ENCODE data around the gene SDS. TPM values are rescaled to one million over a fixed set of nuclear protein-coding genes. Genes with fewer than 3 reads are reported as not detected.
"Not testable (repeated sequence)": the region's sequence is repeated elsewhere in the genome, so short reads cannot be mapped to it uniquely, and the experiment has no call there.

SDS gene
- total RNA-seq, 8 experiments from 2014 or later: 0.14 to 3.0 (median 0.47) TPM

DNA sequence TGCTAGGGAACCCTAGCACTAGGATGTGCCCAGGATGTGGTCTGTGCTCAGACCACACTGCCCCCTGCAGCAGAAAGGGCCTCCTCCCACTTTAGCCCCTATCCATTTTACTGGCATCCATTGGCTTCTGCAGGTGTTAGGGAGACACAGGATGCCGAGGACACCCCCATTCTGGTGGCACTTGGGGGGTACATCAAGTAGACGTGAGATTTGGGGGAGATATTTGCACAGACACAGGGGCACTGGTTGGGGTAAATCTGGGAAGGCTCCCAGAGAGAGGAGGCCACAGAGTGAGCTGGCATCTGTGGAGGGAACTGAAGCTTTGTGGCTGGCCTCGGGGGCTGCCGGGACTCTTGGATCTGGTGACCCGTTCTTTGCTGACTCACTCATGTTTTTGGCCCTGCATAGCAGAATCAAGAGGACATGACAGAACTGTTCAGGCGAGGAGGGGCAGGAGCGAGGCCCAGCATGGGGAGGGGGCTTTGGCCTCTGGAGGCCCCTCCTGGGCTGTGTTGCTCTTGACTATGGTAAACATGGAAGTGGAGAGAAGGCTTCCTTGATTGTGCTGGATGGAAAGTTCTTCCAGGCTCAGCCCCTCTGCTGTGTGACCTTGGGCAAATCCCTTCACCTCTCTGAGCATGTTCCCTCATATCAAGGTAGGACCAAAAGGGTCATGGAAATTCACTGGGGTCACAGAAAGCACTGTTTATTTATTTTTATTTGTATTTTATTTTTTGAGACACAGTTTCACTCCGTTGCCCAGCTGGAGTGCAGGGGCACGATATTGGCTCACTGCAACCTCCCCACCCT, 43.5 kb downstream of the SDS start:
- peaks cover 5 to 9% of the 10 kb centered on the region in 2 donors for H3K4me1 ChIP-seq (replicated peaks in 1 of 2)
- H3K4me3 ChIP-seq: peak overlapping the region in 4 of 5 donors; percentile 84 to 97 (median 89)
- in situ Hi-C loops (cut with MboI; ENCODE audit: low pct_unique_long_range_greater_than_20kb in 2 of 9, low sequenced_read_pairs in 9 of 9, unreplicated experiment in 9 of 9): no loop called here
- ATAC-seq (replicated peaks in 6 of 8): peak in 3 of 8 experiments; percentile 2 to 3 (median 3)
- WGBS, 10 experiments: 63 to 100% (median 98%) methylated on average over 1 to 4 of the region's 9 CpGs; no CpG with 5 or more reads in 6 of the 10 experiments
- no peak overlapping the region for H3K27ac ChIP-seq

DNA sequence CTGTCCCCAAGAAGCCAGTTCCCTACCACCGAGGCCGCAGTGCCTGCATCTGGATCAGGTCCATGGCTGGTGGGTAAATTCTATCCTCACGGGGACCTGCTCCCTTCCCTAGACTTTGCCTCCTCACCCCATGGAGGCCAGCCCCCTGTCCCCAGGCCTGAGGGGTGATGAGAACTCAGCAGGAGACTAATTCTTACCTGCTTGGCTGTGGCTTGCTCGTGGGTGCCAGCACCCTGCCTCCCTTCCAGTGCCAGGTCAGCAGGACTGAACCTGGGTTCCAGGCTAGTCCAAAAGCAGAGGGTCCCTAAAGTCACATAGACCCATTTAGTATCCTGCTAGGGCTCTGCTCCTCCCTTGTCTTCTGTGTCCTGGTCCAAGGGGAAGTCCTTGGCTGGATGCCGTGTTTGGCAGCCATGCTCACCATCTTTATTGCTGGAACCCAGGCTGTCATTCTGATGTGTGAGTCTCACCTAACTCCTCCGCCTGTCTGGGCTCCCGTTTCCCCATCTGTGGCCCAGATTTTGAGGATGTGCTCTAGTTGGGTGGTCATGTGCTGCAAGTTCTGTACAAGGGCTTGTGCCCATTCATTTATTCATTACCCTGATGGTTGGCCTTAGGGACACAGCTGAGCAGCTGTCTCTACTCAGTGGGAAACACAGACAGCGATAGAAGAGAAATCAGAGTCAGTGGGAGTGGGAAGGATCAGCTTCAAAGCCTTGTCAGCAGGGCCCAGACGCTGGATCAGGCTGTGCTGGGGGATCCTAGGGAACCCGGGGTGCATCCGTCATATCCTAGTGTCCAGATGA, 44.4 kb downstream of the SDS start:
- WGBS, 10 experiments: 0 to 50% (median 44%) methylated on average over 2 to 7 of the region's 11 CpGs; no CpG with 5 or more reads in 5 of the 10 experiments
- peak overlapping the region in 1 of 2 donors; percentile 46 for H3K27ac ChIP-seq
- ATAC-seq (replicated peaks in 6 of 8): peak in 3 of 8 experiments; percentile 1 to 16 (median 15)

DNA sequence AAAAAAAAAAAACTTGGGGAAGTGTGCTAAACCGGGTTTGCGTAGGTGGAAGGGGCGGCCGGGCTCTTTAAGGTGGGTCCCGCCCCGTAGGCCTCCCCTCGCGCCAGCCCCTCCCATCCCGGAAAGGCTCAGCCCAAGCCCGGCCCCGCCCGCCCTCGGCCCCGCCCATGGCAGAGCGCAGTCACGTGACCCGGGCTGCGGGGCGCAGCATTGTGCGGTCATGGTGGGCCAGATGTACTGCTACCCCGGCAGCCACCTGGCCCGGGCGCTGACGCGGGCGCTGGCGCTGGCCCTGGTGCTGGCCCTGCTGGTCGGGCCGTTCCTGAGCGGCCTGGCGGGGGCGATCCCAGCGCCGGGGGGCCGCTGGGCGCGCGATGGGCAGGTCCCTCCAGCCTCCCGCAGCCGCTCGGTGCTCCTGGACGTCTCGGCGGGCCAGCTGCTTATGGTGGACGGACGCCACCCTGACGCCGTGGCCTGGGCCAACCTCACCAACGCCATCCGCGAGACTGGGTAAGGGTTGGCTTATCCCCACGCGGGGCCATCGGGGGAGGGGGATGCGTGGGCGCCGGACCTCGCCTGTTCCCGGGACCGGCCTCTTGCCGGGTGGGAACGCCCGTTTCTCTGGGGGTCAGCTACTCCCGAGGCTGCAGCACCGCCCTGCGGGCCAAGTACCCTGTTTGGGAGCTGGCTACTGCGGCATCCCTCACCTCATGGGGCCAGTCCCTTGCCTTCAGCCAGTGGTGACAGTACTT, 45.1 kb downstream of the SDS start, which contains the start of gene PLBD2:
TSS of gene PLBD2 (plus strand) at position 207 of the 752 bp plus-strand sequence. CDS start at position 221, 14 bp downstream.
- H3K27ac ChIP-seq: peak within 1 kb of the TSS; percentile 46 to 66
- 0 to 6% (median 0%) methylated on average over 1 to 12 of the region's 67 CpGs; no CpG with 5 or more reads in 7 of the 10 experiments for WGBS, 10 experiments
- H3K4me3 ChIP-seq: peak within 1 kb of the TSS; percentile 77 to 97 (median 87)
- in situ Hi-C loops (cut with MboI; ENCODE audit: low pct_unique_long_range_greater_than_20kb in 2 of 9, low sequenced_read_pairs in 9 of 9, unreplicated experiment in 9 of 9): no loop called here
- H3K4me1 ChIP-seq (replicated peaks in 1 of 2): peaks cover 5 to 9% of the 10 kb centered on the region in 2 donors
- peak; percentile 79 to 96 (median 96) for ATAC-seq (replicated peaks in 6 of 8)

More for the DNA sequence above, 44.4 kb downstream of the SDS start:
- Histone ChIP-seq H3K4me3 (peak overlapping the region; percentile 77 to 97 (median 87)), H3K4me1 (replicated peaks in 1 of 2) (peaks cover 5 to 9% of the 10 kb centered on the region in 2 donors)
- in situ Hi-C loops (cut with MboI; ENCODE audit: low pct_unique_long_range_greater_than_20kb in 2 of 9, low sequenced_read_pairs in 9 of 9, unreplicated experiment in 9 of 9): no loop called here

DNA sequence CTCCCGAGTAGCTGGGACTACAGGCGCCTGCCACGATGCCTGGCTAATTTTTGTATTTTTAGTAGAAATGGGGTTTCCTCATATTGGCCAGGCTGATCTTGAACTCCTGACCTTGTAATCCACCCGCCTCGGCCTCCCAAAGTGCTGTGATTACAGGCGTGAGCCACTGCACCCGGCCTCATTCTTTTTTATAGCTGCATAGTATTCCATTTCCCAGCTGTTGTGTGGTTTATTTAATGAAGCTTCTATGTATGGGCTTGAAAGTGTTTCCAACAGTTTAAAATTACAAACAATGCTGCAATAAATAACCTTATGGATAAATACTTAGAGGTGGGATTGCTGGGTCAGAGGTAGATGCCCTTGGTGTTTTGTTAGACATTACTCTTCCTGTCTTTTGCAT, 49.5 kb downstream of the SDS start:
- H3K4me1 ChIP-seq (replicated peaks in 1 of 2); H3K27ac ChIP-seq; ATAC-seq (replicated peaks in 6 of 8); in situ Hi-C loops (cut with MboI; ENCODE audit: low pct_unique_long_range_greater_than_20kb in 2 of 9, low sequenced_read_pairs in 9 of 9, unreplicated experiment in 9 of 9); H3K4me3 ChIP-seq: not testable (repeated sequence)
- WGBS, 10 experiments: 70 to 100% (median 80%) methylated on average over 1 to 4 of the region's 7 CpGs; no CpG with 5 or more reads in 3 of the 10 experiments

DNA sequence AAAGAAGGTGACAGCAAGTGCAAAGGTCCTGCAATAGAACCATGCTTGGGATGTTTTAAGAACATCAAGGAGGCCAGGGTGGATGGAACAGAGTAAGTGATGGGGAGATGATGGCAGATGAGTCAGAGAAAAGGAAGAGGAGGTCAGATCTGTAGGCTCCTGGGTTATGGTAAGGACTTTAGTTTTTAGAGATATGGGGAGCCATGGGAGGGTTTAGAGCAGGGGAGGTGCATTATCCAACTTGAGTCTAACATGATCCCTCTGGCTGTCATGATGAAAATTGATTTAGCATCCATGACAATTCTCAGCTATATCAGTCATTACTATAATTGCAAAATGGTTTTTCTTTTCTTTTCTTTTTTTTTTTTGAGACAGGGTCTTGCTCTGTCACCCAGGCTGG, 52.6 kb downstream of the SDS start:
- in situ Hi-C loops (cut with MboI; ENCODE audit: low pct_unique_long_range_greater_than_20kb in 2 of 9, low sequenced_read_pairs in 9 of 9, unreplicated experiment in 9 of 9): no loop called here
- Histone ChIP-seq H3K4me3 (no peak overlapping the region), H3K4me1 (replicated peaks in 1 of 2) (peaks cover 0 to 5% of the 10 kb centered on the region in 2 donors), H3K27ac (no peak overlapping the region)
- no peak for ATAC-seq (replicated peaks in 6 of 8)

DNA sequence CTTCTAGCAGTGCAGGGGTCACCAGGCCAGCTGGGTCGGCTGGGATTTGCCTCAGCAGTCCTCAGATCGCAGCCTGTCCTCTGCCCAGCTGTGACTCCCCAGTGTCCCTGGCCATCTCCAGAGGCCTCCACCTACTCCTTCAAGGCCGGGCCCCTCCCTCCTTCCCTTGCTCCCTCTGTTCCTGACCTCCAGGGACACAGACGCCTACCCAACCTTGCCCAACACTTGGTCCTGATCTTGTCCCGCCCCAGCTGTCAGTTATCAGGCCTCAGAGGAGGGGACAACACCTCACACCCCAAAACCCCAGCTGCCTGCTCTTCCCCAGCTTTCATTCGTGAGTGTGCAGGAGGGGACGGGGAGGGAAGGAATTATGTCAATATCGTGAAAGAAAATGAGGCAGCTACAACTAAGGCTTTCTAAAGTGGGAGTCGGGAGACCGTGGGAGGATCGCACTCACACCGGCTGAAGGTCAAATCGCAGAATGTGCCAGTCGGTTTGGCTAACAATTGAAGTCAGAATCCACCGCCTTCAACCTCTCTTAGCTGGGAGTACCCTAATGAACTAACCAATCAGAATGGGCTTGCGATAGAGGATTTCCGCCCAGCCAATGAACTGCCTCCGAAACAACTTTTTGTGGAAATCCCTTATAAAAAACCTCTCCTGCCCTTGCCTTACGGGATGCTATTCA, 54.7 kb downstream of the SDS start:
- Histone ChIP-seq H3K27ac (no peak overlapping the region), H3K4me3 (no peak overlapping the region), H3K4me1 (replicated peaks in 1 of 2) (peaks cover 0 to 5% of the 10 kb centered on the region in 2 donors)
- 60 to 94% (median 79%) methylated on average over 1 to 13 of the region's 19 CpGs; no CpG with 5 or more reads in 1 of the 10 experiments for WGBS, 10 experiments
- in situ Hi-C loops (cut with MboI; ENCODE audit: low pct_unique_long_range_greater_than_20kb in 2 of 9, low sequenced_read_pairs in 9 of 9, unreplicated experiment in 9 of 9): no loop called here
- peak in 1 of 8 experiments; percentile 27 for ATAC-seq (replicated peaks in 6 of 8)

DNA sequence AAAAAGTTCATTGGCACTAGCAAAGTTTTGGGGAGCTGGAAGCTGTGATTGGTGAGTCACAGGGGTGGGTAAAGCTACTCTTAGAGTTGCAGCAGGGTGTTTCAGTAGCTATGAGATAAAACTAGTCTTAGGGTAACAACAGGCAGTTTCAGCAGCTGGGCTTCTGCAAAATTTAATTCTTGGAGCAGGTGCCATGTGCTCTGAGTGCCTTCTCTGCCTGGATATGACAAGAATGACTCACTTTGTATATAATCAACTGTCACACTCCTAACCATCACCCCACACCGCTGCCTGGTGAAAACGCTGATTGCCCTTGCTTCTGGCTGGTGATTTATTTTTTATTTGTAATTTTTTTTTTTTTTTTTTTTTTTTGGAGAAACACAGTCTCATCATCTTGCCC, 55.8 kb downstream of the SDS start:
- ATAC-seq (replicated peaks in 6 of 8): peak in 5 of 8 experiments; percentile 67 to 89 (median 80)
- H3K4me1 ChIP-seq (replicated peaks in 1 of 2): peaks cover 0 to 5% of the 10 kb centered on the region in 2 donors
- no peak overlapping the region for H3K4me3 ChIP-seq
- in situ Hi-C loops (cut with MboI; ENCODE audit: low pct_unique_long_range_greater_than_20kb in 2 of 9, low sequenced_read_pairs in 9 of 9, unreplicated experiment in 9 of 9): no loop called here
- H3K27ac ChIP-seq: no peak overlapping the region
- 56 to 94% (median 82%) methylated on average over 2 of the region's 2 CpGs; no CpG with 5 or more reads in 2 of the 10 experiments for WGBS, 10 experiments

DNA sequence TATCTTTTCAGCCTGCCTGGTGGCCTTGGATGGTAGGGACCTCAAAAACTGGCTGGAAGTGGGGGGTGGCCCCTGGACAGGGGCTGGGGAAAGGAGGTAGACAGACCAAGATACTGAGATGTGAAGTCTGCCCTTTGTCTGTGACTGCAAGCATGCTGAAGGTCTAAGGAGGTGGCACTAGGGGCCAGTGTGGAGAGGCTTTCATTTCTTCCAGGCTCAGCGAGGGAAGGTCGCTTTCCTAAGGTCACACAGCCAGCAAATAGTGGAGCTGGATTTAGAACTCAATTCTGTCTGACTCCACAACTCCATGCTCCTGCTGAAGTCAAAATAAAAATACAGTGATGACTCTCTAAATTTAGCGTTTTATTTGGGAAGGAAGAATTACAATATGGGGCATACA, 56.6 kb downstream of the SDS start:
- H3K4me3 ChIP-seq: no peak overlapping the region
- H3K4me1 ChIP-seq (replicated peaks in 1 of 2): peaks cover 0 to 5% of the 10 kb centered on the region in 2 donors
- no peak overlapping the region for H3K27ac ChIP-seq
- in situ Hi-C loops (cut with MboI; ENCODE audit: low pct_unique_long_range_greater_than_20kb in 2 of 9, low sequenced_read_pairs in 9 of 9, unreplicated experiment in 9 of 9): no loop called here
- no peak for ATAC-seq (replicated peaks in 6 of 8)
- WGBS, 10 experiments: 75 to 100% (median 88%) methylated on average over 1 to 3 of the region's 3 CpGs; no CpG with 5 or more reads in 2 of the 10 experiments

DNA sequence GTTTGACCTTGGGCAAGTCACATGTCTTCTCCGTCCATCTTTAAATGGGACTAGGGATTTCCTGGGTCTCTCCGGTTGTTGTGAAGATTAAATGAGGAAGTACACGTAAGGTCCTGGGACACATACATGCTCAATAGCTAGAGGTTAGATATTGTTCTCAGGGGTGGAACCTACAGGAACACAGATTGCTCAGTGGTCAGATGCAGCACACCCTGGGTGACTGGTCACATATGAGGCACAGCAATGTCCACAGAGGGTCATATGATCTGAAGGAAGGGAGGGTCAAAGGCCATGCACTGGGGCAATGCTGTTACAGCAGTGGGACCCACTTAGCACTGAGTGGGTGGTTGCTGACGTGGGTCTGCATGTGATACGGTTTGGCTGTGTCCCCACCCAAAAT, 57.3 kb downstream of the SDS start:
- in situ Hi-C loops (cut with MboI; ENCODE audit: low pct_unique_long_range_greater_than_20kb in 2 of 9, low sequenced_read_pairs in 9 of 9, unreplicated experiment in 9 of 9): no loop called here
- Histone ChIP-seq H3K4me3 (no peak overlapping the region), H3K27ac (no peak overlapping the region), H3K4me1 (replicated peaks in 1 of 2) (peaks cover 0 to 5% of the 10 kb centered on the region in 2 donors)
- no peak for ATAC-seq (replicated peaks in 6 of 8)
- WGBS, 10 experiments: 50 to 100% (median 88%) methylated on average over 1 to 4 of the region's 5 CpGs; no CpG with 5 or more reads in 1 of the 10 experiments

DNA sequence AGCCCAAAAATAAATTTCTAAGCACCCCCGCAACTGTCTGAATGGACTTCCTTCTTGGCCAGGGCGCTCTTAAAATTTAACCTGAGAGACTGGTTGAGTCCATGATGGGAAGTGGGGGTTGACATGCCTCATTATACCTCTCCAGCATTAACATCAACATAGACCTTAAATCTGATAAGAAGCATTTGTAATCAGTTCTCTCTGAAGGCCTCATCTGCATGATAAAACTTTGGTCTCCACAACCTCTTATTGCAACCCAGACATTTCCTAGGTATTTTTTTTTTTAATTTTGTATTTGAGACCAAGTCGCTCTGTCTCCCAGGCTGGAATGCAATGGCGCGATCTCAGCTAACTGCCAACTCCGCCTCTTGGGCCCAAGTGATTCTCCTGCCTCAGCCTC, 58.4 kb downstream of the SDS start:
- no peak for ATAC-seq (replicated peaks in 6 of 8)
- 83 to 100% (median 94%) methylated on average over 1 to 6 of the region's 6 CpGs; no CpG with 5 or more reads in 1 of the 10 experiments for WGBS, 10 experiments
- in situ Hi-C loops (cut with MboI; ENCODE audit: low pct_unique_long_range_greater_than_20kb in 2 of 9, low sequenced_read_pairs in 9 of 9, unreplicated experiment in 9 of 9): no loop called here
- peaks cover 0 to 5% of the 10 kb centered on the region in 2 donors for H3K4me1 ChIP-seq (replicated peaks in 1 of 2)
- H3K27ac ChIP-seq: no peak overlapping the region
- H3K4me3 ChIP-seq: no peak overlapping the region
